ENCODE data around the gene TAP1.
"Not testable (repeated sequence)": the region's sequence is repeated elsewhere in the genome, so short reads cannot be mapped to it uniquely, and the experiment has no call there.

DNA sequence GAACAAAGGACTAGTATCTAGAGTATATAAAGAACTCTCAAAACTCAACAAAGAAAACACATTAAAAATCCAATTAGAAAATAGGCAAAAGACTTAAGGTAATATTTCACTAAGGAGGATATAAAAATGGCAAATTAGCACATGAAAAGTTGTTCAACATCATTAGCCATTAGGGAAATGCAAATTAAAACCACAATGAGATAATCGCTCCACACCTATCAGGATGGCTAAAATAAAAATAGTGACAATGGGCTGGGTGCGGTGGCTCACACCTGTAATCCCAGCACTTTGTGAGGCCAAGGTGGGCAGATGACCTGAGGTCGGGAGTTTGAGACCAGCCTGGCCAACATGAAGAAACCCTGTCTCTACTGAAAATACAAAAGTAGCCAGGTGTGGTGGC, 27.5 kb upstream of the TAP1 start:
- TF ChIP-seq, protein P1, sequence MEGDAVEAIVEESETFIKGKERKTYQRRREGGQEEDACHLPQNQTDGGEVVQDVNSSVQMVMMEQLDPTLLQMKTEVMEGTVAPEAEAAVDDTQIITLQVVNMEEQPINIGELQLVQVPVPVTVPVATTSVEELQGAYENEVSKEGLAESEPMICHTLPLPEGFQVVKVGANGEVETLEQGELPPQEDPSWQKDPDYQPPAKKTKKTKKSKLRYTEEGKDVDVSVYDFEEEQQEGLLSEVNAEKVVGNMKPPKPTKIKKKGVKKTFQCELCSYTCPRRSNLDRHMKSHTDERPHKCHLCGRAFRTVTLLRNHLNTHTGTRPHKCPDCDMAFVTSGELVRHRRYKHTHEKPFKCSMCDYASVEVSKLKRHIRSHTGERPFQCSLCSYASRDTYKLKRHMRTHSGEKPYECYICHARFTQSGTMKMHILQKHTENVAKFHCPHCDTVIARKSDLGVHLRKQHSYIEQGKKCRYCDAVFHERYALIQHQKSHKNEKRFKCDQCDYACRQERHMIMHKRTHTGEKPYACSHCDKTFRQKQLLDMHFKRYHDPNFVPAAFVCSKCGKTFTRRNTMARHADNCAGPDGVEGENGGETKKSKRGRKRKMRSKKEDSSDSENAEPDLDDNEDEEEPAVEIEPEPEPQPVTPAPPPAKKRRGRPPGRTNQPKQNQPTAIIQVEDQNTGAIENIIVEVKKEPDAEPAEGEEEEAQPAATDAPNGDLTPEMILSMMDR (IDR thresholded peaks at IDR 0.05) = not testable (repeated sequence)
- TF ChIP-seq POLR2AphosphoS5, EP300 (IDR thresholded peaks at IDR 0.05): not testable (repeated sequence)
